ENCODE data around the gene OVOL2.

The OVOL2 gene

GRCh38 chr20:17993546-17993945, 64.2 kb downstream of the OVOL2 start:
- no peaks in the 10 kb centered on the region; the same call in 1 of the 2 replicates for H3K4me1 ChIP-seq (ENCODE audit: insufficient read depth, low read length)
- H3K9me3 ChIP-seq (ENCODE audit: insufficient read depth, low read depth, low read length): no peaks in the 10 kb centered on the region
- H3K36me3 ChIP-seq (ENCODE audit: insufficient read depth, low read depth, low read length): peaks cover 28% of the 10 kb centered on the region
- H3K9ac ChIP-seq (ENCODE audit: low read depth, low read length): no peak overlapping the region
- H3K4me3 ChIP-seq (ENCODE audit: low read length): no peak overlapping the region
- no peaks in the 10 kb centered on the region for H3K27me3 ChIP-seq (ENCODE audit: insufficient read depth, low read length)
- no peak overlapping the region for H3K27ac ChIP-seq (ENCODE audit: low read length)

DNA sequence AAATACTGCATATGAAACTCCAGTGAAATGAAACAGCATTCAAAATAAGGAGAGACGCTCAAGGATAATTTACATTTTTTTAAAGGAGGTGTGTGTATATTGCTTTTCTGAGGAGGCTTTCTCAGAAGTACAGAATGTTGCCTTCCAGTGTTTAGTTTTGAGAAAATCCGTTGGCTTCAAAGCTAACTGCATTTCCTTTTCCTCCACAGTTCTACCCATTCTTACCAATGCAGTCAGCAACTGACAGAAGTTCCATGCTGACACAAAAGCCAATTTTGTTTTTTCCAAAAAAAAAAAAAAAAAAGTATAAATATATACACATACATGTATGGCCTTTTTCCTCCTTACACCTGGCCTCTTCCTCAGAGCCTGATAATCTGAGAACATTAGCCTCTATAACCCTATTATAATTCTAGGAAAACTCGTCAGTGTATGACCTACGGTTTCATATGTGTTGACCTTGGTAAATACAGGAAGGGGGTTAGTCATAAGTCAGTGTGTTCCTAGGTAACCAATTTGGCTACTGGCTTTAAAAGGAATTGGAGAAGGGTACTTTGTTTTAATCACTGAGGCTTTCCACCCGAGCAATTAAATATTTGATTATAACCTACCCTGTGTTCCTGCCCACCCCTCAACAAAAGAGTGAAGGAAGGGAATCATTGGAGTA, 64.7 kb downstream of the OVOL2 start:
- no peaks in the 10 kb centered on the region for H3K9me3 ChIP-seq (ENCODE audit: insufficient read depth, low read depth, low read length)

GRCh38 chr20:17992224-17992637, 65.5 kb downstream of the OVOL2 start:
- no peak overlapping the region for H3K27ac ChIP-seq (ENCODE audit: low read length)

More for the DNA sequence above, 64.7 kb downstream of the OVOL2 start:
- Histone ChIP-seq H3K4me3 (ENCODE audit: low read length) (no peak overlapping the region), H3K27ac (ENCODE audit: low read length) (no peak overlapping the region), H3K4me1 (ENCODE audit: insufficient read depth, low read length) (no peaks in the 10 kb centered on the region; the same call in 1 of the 2 replicates), H3K9ac (ENCODE audit: low read depth, low read length) (no peak overlapping the region), H3K36me3 (ENCODE audit: insufficient read depth, low read depth, low read length) (peaks cover 34% of the 10 kb centered on the region), H3K27me3 (ENCODE audit: insufficient read depth, low read length) (no peaks in the 10 kb centered on the region)

GRCh38 chr20:17990278-17990972, 67.3 kb downstream of the OVOL2 start:
- peaks cover 51% of the 10 kb centered on the region for H3K36me3 ChIP-seq (ENCODE audit: insufficient read depth, low read depth, low read length)
- H3K9me3 ChIP-seq (ENCODE audit: insufficient read depth, low read depth, low read length): no peaks in the 10 kb centered on the region
- H3K9ac ChIP-seq (ENCODE audit: low read depth, low read length): no peak overlapping the region
- no peak overlapping the region for H3K4me3 ChIP-seq (ENCODE audit: low read length)
- no peaks in the 10 kb centered on the region for H3K27me3 ChIP-seq (ENCODE audit: insufficient read depth, low read length)
- H3K4me1 ChIP-seq (ENCODE audit: insufficient read depth, low read length): no peaks in the 10 kb centered on the region
- H3K27ac ChIP-seq (ENCODE audit: low read length): no peak overlapping the region

More at GRCh38 chr20:17992224-17992637, 65.5 kb downstream of the OVOL2 start:
- Histone ChIP-seq H3K36me3 (ENCODE audit: insufficient read depth, low read depth, low read length) (peaks cover 42% of the 10 kb centered on the region), H3K9me3 (ENCODE audit: insufficient read depth, low read depth, low read length) (no peaks in the 10 kb centered on the region), H3K27me3 (ENCODE audit: insufficient read depth, low read length) (no peaks in the 10 kb centered on the region), H3K4me1 (ENCODE audit: insufficient read depth, low read length) (no peaks in the 10 kb centered on the region; the same call in 1 of the 2 replicates), H3K4me3 (ENCODE audit: low read length) (no peak overlapping the region), H3K9ac (ENCODE audit: low read depth, low read length) (no peak overlapping the region)

GRCh38 chr20:17987988-17988387, 69.7 kb downstream of the OVOL2 start:
- Histone ChIP-seq H3K9me3 (ENCODE audit: insufficient read depth, low read depth, low read length) (no peaks in the 10 kb centered on the region), H3K27ac (ENCODE audit: low read length) (no peak overlapping the region), H3K4me3 (ENCODE audit: low read length) (no peak overlapping the region), H3K9ac (ENCODE audit: low read depth, low read length) (no peak overlapping the region), H3K36me3 (ENCODE audit: insufficient read depth, low read depth, low read length) (peaks cover 52% of the 10 kb centered on the region), H3K27me3 (ENCODE audit: insufficient read depth, low read length) (no peaks in the 10 kb centered on the region), H3K4me1 (ENCODE audit: insufficient read depth, low read length) (peaks cover 14% of the 10 kb centered on the region; the same call in 1 of the 2 replicates)

GRCh38 chr20:17985388-17986018, 72.2 kb downstream of the OVOL2 start:
- Histone ChIP-seq H3K9ac (ENCODE audit: low read depth, low read length) (no peak overlapping the region), H3K4me3 (ENCODE audit: low read length) (no peak overlapping the region), H3K9me3 (ENCODE audit: insufficient read depth, low read depth, low read length) (no peaks in the 10 kb centered on the region), H3K27me3 (ENCODE audit: insufficient read depth, low read length) (no peaks in the 10 kb centered on the region), H3K27ac (ENCODE audit: low read length) (no peak overlapping the region), H3K4me1 (ENCODE audit: insufficient read depth, low read length) (peaks cover 15% of the 10 kb centered on the region; the same call in 1 of the 2 replicates), H3K36me3 (ENCODE audit: insufficient read depth, low read depth, low read length) (peaks cover 54% of the 10 kb centered on the region)

GRCh38 chr20:17976305-17976704, 81.4 kb downstream of the OVOL2 start:
- Histone ChIP-seq H3K4me1 (ENCODE audit: insufficient read depth, low read length) (peaks cover 6% of the 10 kb centered on the region), H3K27ac (ENCODE audit: low read length) (no peak overlapping the region), H3K9ac (ENCODE audit: low read depth, low read length) (no peak overlapping the region), H3K9me3 (ENCODE audit: insufficient read depth, low read depth, low read length) (no peaks in the 10 kb centered on the region), H3K4me3 (ENCODE audit: low read length) (no peak overlapping the region), H3K27me3 (ENCODE audit: insufficient read depth, low read length) (no peaks in the 10 kb centered on the region), H3K36me3 (ENCODE audit: insufficient read depth, low read depth, low read length) (peaks cover 72% of the 10 kb centered on the region)

Measured in iPS-20b (cell line).